Measurements from ENCODE around the gene ZNF670.
"Not testable (repeated sequence)": the region's sequence is repeated elsewhere in the genome, so short reads cannot be mapped to it uniquely, and the experiment has no call there.

Gene ZNF670

DNA sequence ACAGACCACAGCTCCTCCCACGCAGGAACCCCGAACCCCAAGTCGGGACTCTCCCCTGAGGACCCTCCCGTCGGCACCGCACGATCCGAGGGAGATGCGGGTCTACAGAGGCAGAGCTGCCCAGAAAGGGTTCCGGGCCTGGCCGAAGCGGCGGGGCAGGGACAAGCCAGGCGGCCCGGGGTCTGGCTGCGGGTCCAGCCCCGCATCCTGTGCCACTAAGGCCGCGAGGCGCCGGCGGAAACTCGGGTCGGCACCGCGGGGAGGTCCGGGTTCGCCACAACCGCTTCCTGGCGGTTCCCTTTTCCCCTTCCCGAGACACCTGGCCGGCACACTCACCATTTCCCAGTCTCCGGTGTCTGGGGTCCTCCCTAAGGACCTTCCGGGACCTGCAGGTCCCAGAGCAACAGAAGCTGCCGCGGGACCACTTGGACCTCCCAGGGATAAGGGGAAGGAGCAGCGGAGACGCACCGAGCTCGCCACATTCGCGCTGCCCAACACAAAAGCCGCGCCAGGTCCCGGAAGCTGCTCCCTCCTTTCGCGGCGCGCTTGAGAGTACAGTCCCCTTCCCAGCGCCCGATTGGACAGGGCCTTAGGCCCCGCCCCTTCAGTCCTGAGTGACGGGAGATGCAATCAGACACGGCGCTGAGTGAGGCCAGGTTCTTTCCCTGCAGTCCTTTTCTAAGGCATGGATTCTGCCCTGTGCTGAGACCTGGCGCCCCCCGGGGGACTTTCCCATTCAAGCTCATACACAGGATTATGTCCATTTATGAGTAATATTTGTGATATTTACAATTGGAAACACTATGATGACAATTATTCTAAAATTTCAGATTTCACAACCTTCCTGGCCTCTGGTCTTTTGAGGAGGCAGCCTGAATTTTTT, at the start of gene ZNF670:
Gene ZNF670, minus strand, starts transcription at position 554 of the 883 bp plus-strand sequence. Its CDS starts 215 bp downstream, at position 339.
- in situ Hi-C loops (cut with MboI; ENCODE audit: low sequenced_read_pairs, unreplicated experiment) = no loop called here

DNA sequence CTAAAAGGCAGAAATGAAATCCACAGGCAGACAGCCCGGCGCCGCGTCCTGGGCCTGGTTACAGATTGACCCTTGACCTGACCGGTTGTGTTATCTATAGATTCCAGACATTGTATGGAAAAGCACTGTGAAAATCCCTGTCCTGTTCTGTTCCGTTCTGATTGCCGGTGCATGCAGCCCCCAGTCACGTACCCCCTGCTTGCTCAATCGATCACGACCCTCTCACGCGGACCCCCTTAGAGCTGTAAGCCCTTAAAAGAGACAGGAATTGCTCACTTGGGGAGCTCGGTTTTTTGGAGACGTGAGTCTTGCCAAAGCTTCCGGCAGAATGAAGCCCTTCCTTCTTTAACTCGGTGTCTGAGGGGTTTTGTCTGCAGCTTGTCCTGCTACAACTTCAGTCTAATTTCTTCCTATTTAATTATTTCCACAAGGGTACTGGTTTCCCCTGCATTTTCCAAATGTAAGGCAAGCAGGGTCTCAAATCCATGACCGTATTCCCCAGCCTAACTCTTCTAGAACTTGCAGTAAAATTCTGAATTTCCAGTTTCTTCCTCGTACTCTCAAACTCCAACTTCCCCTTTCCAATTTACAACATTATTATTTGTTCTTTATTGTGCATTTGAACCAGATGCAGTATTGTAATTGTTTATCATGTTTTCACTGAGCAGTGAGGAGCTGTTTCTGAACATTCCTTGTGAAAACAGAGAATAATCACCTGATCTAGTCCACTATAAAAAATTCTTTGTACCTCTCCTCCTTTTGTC, 49.1 kb upstream of the ZNF670 start:
- DNase-seq (ENCODE audit: low spot score); in situ Hi-C loops (cut with MboI; ENCODE audit: low sequenced_read_pairs, unreplicated experiment): not testable (repeated sequence)

More for the DNA sequence above, at the start of gene ZNF670:
- TF ChIP-seq CTCF (IDR thresholded peaks at IDR 0.05; ENCODE audit: borderline replicate concordance, control extremely low read depth, extremely low read depth, insufficient read depth, missing control alignments) = no peak
- peak; percentile 95 for DNase-seq (ENCODE audit: low spot score)

DNA sequence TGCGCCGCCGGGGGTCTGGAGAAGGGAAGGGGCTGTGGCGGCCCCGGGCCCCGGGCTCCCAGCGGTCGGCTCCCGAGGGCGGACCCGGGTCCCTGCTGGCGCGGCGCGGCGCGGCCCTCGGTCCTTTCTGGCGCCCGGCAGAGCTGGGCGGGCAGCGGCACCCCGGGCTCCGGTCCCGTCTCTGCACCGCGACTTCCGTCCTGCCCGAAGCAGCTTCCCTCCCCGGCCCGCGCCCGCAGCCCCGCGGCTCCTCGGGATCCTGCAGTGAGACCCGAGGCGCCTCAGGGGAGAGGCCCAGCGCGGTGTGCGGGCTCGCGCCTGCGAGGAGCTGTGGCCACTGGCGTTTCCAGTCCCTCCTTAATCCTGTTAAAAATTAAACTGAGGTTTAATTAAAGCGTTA, 48.0 kb upstream of the ZNF670 start:
- DNase-seq (ENCODE audit: low spot score); in situ Hi-C loops (cut with MboI; ENCODE audit: low sequenced_read_pairs, unreplicated experiment): not testable (repeated sequence)

- in situ Hi-C loops (cut with MboI; ENCODE audit: low sequenced_read_pairs, unreplicated experiment); DNase-seq (ENCODE audit: low spot score): not testable (repeated sequence)
These were observed 47.6 kb upstream of the ZNF670 start for GRCh38 chr1:247126166-247126565.

- TF ChIP-seq CTCF (IDR thresholded peaks at IDR 0.05; ENCODE audit: borderline replicate concordance, control extremely low read depth, extremely low read depth, insufficient read depth, missing control alignments) = no peak
- in situ Hi-C loops (cut with MboI; ENCODE audit: low sequenced_read_pairs, unreplicated experiment) = no loop called here
- no peak for DNase-seq (ENCODE audit: low spot score)
These were observed 42.8 kb upstream of the ZNF670 start for GRCh38 chr1:247121382-247121781.

DNA sequence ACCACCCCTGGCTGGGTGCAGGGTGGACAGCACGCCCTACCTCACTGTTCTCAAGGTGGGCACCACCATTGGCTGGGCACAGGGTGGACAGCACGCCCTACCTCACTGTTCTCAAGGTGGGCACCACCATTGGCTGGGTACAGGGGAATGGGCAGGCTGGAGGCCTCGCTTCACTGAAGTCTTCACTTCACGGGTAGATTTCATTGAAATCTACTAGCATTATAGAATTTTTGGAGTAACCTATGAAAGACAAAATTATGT, 41.7 kb upstream of the ZNF670 start:
- DNase-seq (ENCODE audit: low spot score); in situ Hi-C loops (cut with MboI; ENCODE audit: low sequenced_read_pairs, unreplicated experiment): not testable (repeated sequence)

DNA sequence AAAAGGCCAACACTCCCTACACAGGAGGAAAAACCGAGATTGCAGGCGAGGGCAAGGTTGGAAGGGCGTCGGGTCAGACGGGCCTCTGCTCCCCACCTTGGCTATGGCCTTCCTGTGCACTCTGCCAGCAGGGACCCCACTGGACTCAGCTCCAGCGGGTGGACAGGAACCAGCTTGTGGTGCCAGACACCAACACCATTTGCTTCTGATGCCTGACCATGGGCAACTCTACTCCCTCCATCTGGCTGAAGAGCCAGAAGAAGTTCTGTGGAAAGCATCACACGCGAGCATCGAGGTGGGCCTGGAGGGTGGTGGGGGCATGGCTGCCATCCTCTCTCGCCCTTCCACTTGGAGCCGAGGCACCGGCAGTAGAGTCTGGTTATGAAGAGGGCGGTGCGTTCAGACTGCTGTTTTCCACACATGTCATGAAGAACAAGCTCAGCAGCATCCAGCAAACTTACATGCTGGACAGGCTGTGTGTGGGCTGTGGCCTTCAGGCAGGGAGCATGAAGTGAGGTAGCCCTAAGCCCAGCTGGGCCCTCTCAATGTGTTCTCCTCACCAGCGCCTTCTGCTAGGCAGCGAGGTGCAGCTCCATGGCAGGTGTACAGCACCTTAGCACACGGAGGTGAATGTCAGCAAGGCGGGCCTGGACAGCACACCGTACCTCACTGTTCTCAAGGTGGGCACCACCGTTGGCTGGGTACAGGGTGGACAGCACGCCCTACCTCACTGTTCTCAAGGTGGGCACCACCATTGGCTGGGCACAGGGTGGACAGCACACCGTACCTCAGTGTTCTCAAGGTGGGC, 41.2 kb upstream of the ZNF670 start:
- TF ChIP-seq CTCF (IDR thresholded peaks at IDR 0.05; ENCODE audit: borderline replicate concordance, control extremely low read depth, extremely low read depth, insufficient read depth, missing control alignments) = no peak
- DNase-seq (ENCODE audit: low spot score) = peak; percentile 25
- in situ Hi-C loops (cut with MboI; ENCODE audit: low sequenced_read_pairs, unreplicated experiment) = no loop called here

- in situ Hi-C loops (cut with MboI; ENCODE audit: low sequenced_read_pairs, unreplicated experiment) = no loop called here
- DNase-seq (ENCODE audit: low spot score) = peak; percentile 56
- peak; percentile 11 for TF ChIP-seq CTCF (IDR thresholded peaks at IDR 0.05; ENCODE audit: borderline replicate concordance, control extremely low read depth, extremely low read depth, insufficient read depth, missing control alignments)
These were observed 40.4 kb upstream of the ZNF670 start for GRCh38 chr1:247118946-247119446.
